ENCODE data around the gene KCTD19.
A peak's percentile ranks its signal among the peaks of the same experiment; 100 is the strongest.
"Not testable (repeated sequence)": the region's sequence is repeated elsewhere in the genome, so short reads cannot be mapped to it uniquely, and the experiment has no call there.

The KCTD19 gene

DNA sequence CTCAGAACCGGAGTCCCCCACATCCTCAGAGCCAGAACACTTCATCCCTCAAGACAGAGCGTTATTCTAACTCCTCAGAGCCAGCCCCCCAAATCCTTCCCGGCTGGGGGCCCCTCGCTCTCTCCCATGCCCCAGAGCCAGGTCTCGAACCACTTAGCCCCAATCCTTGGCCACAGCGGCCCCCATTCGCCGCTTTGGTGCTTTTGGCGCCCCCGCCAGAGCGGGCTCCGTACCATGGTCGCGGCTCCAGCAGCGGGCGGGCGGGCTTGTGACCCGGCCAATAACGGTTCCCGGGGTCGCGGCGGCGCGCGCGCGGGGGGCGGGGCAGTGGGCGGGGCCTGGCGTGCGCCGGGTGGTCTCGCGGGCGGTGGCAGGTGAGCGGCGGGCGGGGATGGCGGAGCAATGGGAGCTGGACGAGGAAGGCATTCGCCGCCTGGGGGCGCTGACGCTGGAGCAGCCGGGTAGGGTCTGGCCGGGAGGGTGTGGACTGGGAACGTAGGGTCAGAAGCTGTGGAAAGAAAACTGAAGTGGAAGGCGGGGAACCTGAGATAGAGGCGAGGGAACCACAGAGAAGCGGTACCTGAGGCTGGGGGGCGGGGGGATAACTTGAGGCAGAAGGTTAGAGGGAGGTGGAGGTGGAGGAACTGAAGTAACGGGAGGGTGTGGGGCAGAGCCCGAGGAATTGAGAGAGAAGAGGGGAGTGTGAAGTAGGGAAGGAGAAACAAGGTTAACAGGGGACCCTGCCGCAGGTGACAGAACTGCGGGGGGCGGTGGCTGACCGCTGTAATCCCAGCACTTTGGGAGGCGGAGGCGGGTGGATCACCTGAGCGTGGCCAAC, at the start of gene KCTD19, which contains the start of gene LRRC36:
KCTD19 (minus strand) TSS at position 270 of the 838 bp plus-strand sequence; CDS start at position 236, 34 bp downstream.
LRRC36 (plus strand) TSS at position 344 of the 838 bp plus-strand sequence; CDS start at position 392, 48 bp downstream.
- Histone ChIP-seq H3K27ac (ENCODE audit: low read depth, low read length) (no peak within 1 kb of the TSS), H3K4me3 (ENCODE audit: low read depth in 1 of 2, low read length in 2 of 2) (peak within 1 kb of the TSS; percentile 61 to 67)

DNA sequence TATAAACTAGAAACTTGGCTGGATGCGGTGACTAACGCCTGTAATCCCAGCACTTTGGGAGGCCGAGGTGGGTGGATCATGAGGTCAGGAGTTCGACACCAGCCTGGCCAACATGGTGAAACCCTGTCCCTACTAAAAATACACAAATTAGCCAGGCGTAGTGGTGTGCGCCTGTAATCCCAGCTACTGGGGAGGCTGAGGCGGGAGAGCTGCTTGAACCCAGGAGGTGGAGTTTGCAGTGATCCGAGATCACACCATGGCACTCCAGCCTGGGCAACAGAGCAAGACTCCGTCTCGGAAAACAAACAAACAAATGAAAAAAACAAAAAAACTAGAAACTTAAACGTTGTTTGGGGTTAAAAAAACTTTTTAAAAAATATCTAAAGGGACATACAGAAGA, 49.5 kb upstream of the KCTD19 start:
- H3K27me3 ChIP-seq (ENCODE audit: control insufficient read depth in 1 of 2, insufficient read depth in 2 of 2, low read length in 2 of 2); H3K4me1 ChIP-seq (ENCODE audit: control insufficient read depth in 1 of 2, insufficient read depth in 2 of 2, low read length in 2 of 2); H3K9me3 ChIP-seq (ENCODE audit: control insufficient read depth in 1 of 2, low read length in 2 of 2); H3K4me3 ChIP-seq (ENCODE audit: low read depth in 1 of 2, low read length in 2 of 2); H3K27ac ChIP-seq (ENCODE audit: low read depth, low read length); H3K9ac ChIP-seq (ENCODE audit: low read depth in 1 of 2, low read length in 2 of 2); H3K36me3 ChIP-seq (ENCODE audit: control insufficient read depth in 1 of 2, insufficient read depth in 2 of 2, low read length in 2 of 2): not testable (repeated sequence)

More for the DNA sequence above, at the start of gene KCTD19, which contains the start of gene LRRC36:
- Histone ChIP-seq H3K27me3 (ENCODE audit: control insufficient read depth in 1 of 2, insufficient read depth in 2 of 2, low read length in 2 of 2) (peaks cover 3 to 8% of the 10 kb centered on the region in 2 donors), H3K4me1 (ENCODE audit: control insufficient read depth in 1 of 2, insufficient read depth in 2 of 2, low read length in 2 of 2) (peaks cover 5 to 7% of the 10 kb centered on the region in 2 donors), H3K36me3 (ENCODE audit: control insufficient read depth in 1 of 2, insufficient read depth in 2 of 2, low read length in 2 of 2) (no peaks in the 10 kb centered on the region), H3K9me3 (ENCODE audit: control insufficient read depth in 1 of 2, low read length in 2 of 2) (no peaks in the 10 kb centered on the region), H3K9ac (ENCODE audit: low read depth in 1 of 2, low read length in 2 of 2) (peak within 1 kb of the TSS; percentile 12 to 59)

DNA sequence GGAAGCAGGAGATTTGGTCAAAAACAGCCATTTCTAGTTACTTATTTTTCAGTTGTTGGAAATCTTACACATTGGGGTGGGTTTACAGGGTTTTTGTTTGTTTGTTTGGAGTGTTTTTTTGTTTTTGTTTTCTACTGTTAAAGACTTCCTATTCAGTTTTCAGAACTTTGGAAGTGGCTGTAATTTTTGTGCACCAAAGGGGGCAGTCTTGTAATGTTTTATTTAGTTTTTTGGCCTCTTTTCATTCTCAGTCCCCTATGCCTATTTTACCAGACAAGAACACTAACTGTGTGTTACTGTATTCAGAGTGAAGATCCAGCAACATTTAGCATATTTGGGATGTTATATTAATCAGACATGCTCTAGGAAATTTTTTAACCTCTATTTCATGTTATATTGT, 46.1 kb upstream of the KCTD19 start:
- Histone ChIP-seq H3K9me3 (ENCODE audit: control insufficient read depth in 1 of 2, low read length in 2 of 2) (no peaks in the 10 kb centered on the region), H3K27ac (ENCODE audit: low read depth, low read length) (no peak overlapping the region), H3K4me1 (ENCODE audit: control insufficient read depth in 1 of 2, insufficient read depth in 2 of 2, low read length in 2 of 2) (peaks cover 5 to 9% of the 10 kb centered on the region in 2 donors), H3K9ac (ENCODE audit: low read depth in 1 of 2, low read length in 2 of 2) (no peak overlapping the region), H3K27me3 (ENCODE audit: control insufficient read depth in 1 of 2, insufficient read depth in 2 of 2, low read length in 2 of 2) (peaks cover 0 to 3% of the 10 kb centered on the region in 2 donors), H3K36me3 (ENCODE audit: control insufficient read depth in 1 of 2, insufficient read depth in 2 of 2, low read length in 2 of 2) (no peaks in the 10 kb centered on the region), H3K4me3 (ENCODE audit: low read depth in 1 of 2, low read length in 2 of 2) (no peak overlapping the region)

DNA sequence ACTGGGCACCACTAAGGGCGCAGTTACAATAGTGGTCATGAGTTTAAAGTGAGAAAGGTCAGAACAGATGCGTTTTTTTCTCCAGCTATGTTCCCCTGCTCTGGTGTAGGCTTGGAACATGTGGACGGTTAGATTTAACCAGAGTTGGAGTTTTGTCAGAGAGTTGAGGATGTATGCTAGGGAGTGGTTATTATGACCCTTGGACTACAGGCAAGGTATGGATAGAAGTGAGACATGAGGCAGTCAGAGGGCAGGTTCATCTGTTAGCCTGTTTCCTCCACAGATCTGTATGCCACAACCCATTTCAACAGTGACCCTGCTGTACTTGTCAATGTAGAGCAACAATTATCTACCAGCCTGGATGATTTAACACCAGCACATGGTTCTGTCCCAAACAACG, 44.1 kb upstream of the KCTD19 start:
- no peaks in the 10 kb centered on the region for H3K9me3 ChIP-seq (ENCODE audit: control insufficient read depth in 1 of 2, low read length in 2 of 2)
- H3K4me3 ChIP-seq (ENCODE audit: low read depth in 1 of 2, low read length in 2 of 2) = no peak overlapping the region
- H3K9ac ChIP-seq (ENCODE audit: low read depth in 1 of 2, low read length in 2 of 2) = no peak overlapping the region
- H3K27me3 ChIP-seq (ENCODE audit: control insufficient read depth in 1 of 2, insufficient read depth in 2 of 2, low read length in 2 of 2) = no peaks in the 10 kb centered on the region
- H3K27ac ChIP-seq (ENCODE audit: low read depth, low read length) = no peak overlapping the region
- peaks cover 5 to 9% of the 10 kb centered on the region in 2 donors for H3K4me1 ChIP-seq (ENCODE audit: control insufficient read depth in 1 of 2, insufficient read depth in 2 of 2, low read length in 2 of 2)
- no peaks in the 10 kb centered on the region for H3K36me3 ChIP-seq (ENCODE audit: control insufficient read depth in 1 of 2, insufficient read depth in 2 of 2, low read length in 2 of 2)

DNA sequence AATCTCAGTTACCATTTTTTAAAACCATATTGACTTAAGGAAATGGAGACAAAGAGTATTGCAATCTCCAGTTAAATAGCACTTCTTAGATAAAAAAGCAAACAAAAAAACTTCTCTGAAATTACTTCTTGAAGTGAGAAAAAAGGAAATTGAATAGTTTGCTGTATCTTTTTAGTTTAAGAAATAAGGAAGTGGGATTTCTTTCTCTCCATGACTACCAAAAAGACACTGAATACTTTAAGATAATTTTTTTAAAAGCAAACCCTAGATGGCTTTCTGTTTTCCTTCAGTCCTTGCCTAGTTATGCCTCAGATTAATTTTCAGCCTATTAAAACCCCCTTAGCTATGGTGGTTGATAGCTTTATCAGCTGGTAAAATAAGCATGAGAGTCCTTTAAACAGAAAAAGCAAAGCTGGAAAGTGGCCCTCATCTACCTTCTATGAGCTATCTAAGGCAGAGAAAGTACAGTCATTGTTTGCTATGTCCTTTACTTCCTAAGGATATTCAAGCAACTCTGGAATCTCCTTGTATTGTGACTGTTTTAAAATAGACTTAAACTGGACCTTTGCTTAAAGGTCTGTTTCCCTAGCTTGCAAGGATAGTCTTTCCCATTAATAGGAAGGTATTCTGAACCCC, 38.2 kb upstream of the KCTD19 start:
- Histone ChIP-seq H3K36me3 (ENCODE audit: control insufficient read depth in 1 of 2, insufficient read depth in 2 of 2, low read length in 2 of 2) (no peaks in the 10 kb centered on the region), H3K4me1 (ENCODE audit: control insufficient read depth in 1 of 2, insufficient read depth in 2 of 2, low read length in 2 of 2) (peaks cover 13 to 23% of the 10 kb centered on the region in 2 donors), H3K27ac (ENCODE audit: low read depth, low read length) (no peak overlapping the region), H3K27me3 (ENCODE audit: control insufficient read depth in 1 of 2, insufficient read depth in 2 of 2, low read length in 2 of 2) (no peaks in the 10 kb centered on the region), H3K9me3 (ENCODE audit: control insufficient read depth in 1 of 2, low read length in 2 of 2) (no peaks in the 10 kb centered on the region), H3K9ac (ENCODE audit: low read depth in 1 of 2, low read length in 2 of 2) (peak overlapping the region in 1 of 2 donors; percentile 22), H3K4me3 (ENCODE audit: low read depth in 1 of 2, low read length in 2 of 2) (no peak overlapping the region)

DNA sequence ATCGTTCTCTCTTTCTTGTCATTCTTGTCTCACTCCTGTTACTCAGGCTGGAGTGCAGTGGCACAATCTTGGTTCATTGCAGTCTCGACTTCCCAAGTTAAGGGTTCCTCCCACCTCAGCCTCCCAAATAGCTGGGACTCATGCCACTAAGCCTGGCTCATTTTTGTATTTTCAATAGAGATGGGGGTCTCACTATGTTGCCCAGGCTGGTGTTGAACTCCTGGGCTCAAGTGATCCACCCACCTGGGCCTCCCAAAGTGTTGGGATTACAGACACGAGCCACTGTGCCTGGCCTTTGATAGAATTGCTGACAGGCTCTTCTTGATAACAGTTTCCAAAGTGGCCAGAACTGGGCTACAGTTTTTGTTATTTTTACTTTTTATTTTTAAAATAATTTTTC, 34.5 kb upstream of the KCTD19 start:
- no peaks in the 10 kb centered on the region for H3K27me3 ChIP-seq (ENCODE audit: control insufficient read depth in 1 of 2, insufficient read depth in 2 of 2, low read length in 2 of 2)
- H3K27ac ChIP-seq (ENCODE audit: low read depth, low read length) = no peak overlapping the region
- H3K9ac ChIP-seq (ENCODE audit: low read depth in 1 of 2, low read length in 2 of 2) = no peak overlapping the region
- peaks cover 13 to 27% of the 10 kb centered on the region in 2 donors for H3K4me1 ChIP-seq (ENCODE audit: control insufficient read depth in 1 of 2, insufficient read depth in 2 of 2, low read length in 2 of 2)
- no peaks in the 10 kb centered on the region for H3K36me3 ChIP-seq (ENCODE audit: control insufficient read depth in 1 of 2, insufficient read depth in 2 of 2, low read length in 2 of 2)
- no peaks in the 10 kb centered on the region for H3K9me3 ChIP-seq (ENCODE audit: control insufficient read depth in 1 of 2, low read length in 2 of 2)
- H3K4me3 ChIP-seq (ENCODE audit: low read depth in 1 of 2, low read length in 2 of 2) = no peak overlapping the region

DNA sequence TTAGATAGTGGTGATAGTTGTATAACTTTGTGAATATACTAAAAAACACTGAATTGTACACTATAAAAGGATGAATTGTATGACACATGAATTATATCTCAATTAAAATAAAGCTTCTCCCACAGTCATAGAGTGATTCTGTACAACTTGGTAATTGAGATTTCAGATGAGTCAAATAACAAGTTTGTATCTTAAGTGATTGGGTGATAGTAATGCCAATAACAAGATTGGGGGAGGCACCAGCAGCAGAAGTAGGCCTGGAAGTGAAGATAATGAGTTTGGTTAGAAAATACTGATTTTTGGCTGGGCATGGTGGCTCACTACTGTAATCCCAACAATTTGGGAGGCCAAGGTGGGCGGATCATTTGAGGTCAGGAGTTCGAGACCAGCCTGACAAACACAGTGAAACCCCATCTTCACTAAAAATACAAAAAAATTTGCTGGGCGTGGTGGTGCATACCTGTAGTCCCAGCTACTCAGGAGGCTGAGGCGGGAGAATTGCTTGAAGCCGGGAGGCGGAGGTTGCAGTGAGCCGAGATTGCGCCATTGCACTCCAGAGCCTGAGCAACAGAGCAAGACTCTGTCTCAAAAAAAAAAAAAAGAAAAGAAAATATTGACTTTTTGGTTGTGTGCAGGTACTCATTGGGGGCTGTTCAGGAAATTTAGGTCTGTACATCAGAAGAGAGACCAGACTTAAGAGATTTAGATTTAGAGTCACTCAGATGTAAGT, 33.2 kb upstream of the KCTD19 start:
- H3K27ac ChIP-seq (ENCODE audit: low read depth, low read length); H3K9me3 ChIP-seq (ENCODE audit: control insufficient read depth in 1 of 2, low read length in 2 of 2); H3K9ac ChIP-seq (ENCODE audit: low read depth in 1 of 2, low read length in 2 of 2); H3K4me3 ChIP-seq (ENCODE audit: low read depth in 1 of 2, low read length in 2 of 2); H3K27me3 ChIP-seq (ENCODE audit: control insufficient read depth in 1 of 2, insufficient read depth in 2 of 2, low read length in 2 of 2); H3K36me3 ChIP-seq (ENCODE audit: control insufficient read depth in 1 of 2, insufficient read depth in 2 of 2, low read length in 2 of 2): not testable (repeated sequence)
- H3K4me1 ChIP-seq (ENCODE audit: control insufficient read depth in 1 of 2, insufficient read depth in 2 of 2, low read length in 2 of 2) = peaks cover 9 to 21% of the 10 kb centered on the region in 2 donors

DNA sequence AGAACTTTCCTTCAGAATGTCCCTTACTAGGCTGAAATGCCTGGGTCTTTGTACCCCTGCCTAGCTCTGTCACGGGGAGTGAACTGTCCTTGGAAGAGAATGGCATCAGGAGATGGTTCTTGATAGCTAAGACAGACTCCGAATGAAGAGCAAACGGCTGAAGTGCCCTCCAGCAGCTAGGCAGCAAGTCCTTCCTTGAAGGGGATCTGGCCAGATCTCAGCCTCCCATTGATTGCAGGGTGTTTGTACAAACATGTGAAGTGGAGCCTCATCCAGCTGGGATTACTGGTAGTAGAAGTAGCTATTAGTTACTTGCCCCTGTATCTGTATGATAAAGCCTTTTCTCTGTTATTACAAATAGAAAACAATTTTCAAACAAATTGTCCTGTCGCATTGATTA, 31.0 kb upstream of the KCTD19 start:
- H3K4me3 ChIP-seq (ENCODE audit: low read depth in 1 of 2, low read length in 2 of 2) = no peak overlapping the region
- no peaks in the 10 kb centered on the region for H3K36me3 ChIP-seq (ENCODE audit: control insufficient read depth in 1 of 2, insufficient read depth in 2 of 2, low read length in 2 of 2)
- H3K9ac ChIP-seq (ENCODE audit: low read depth in 1 of 2, low read length in 2 of 2) = no peak overlapping the region
- H3K27ac ChIP-seq (ENCODE audit: low read depth, low read length) = no peak overlapping the region
- H3K9me3 ChIP-seq (ENCODE audit: control insufficient read depth in 1 of 2, low read length in 2 of 2) = no peaks in the 10 kb centered on the region
- no peaks in the 10 kb centered on the region for H3K27me3 ChIP-seq (ENCODE audit: control insufficient read depth in 1 of 2, insufficient read depth in 2 of 2, low read length in 2 of 2)
- peaks cover 0 to 4% of the 10 kb centered on the region in 2 donors for H3K4me1 ChIP-seq (ENCODE audit: control insufficient read depth in 1 of 2, insufficient read depth in 2 of 2, low read length in 2 of 2)

DNA sequence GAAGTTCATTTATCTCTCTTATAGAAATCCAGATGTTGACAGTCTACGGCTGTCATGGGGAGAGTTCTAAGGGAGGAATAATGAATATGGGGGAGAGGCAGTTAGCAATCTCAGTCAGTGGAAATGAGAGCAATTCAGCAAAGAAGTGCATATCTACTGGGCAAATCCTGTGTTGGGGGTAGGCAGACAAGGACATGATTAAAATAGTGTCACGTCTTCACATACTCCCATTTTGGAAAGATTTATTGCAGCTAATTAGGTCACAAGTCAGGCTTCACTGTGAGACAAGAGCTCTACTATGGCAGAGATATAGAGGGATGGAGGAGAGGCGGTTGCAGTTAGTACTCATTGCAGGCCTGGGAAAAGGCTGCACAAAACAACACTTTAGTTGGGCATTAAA, 29.9 kb upstream of the KCTD19 start:
- Histone ChIP-seq H3K27ac (ENCODE audit: low read depth, low read length) (no peak overlapping the region), H3K9me3 (ENCODE audit: control insufficient read depth in 1 of 2, low read length in 2 of 2) (no peaks in the 10 kb centered on the region), H3K27me3 (ENCODE audit: control insufficient read depth in 1 of 2, insufficient read depth in 2 of 2, low read length in 2 of 2) (no peaks in the 10 kb centered on the region), H3K36me3 (ENCODE audit: control insufficient read depth in 1 of 2, insufficient read depth in 2 of 2, low read length in 2 of 2) (no peaks in the 10 kb centered on the region), H3K9ac (ENCODE audit: low read depth in 1 of 2, low read length in 2 of 2) (no peak overlapping the region), H3K4me3 (ENCODE audit: low read depth in 1 of 2, low read length in 2 of 2) (no peak overlapping the region), H3K4me1 (ENCODE audit: control insufficient read depth in 1 of 2, insufficient read depth in 2 of 2, low read length in 2 of 2) (peaks cover 0 to 4% of the 10 kb centered on the region in 2 donors)

DNA sequence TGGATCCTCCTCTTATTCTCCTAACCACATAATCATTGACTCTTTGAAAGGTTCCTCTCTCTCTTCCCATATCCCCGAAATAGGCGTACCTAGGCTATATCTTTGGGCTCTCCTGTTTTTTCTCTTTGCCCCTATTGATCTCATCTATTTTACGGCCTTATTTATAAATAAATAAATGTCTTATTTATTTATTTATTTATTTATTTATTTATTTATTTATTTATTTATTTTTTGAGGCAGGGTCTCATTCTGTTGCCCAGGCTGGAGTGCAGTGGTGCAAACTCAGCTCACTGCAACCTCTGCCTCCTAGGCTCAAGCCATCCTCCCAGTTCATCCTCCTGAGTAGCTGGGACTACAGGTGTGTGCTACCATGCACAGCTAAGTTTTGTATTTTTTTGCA, 25.9 kb upstream of the KCTD19 start:
- not testable (repeated sequence) for H3K27ac ChIP-seq (ENCODE audit: low read depth, low read length); H3K27me3 ChIP-seq (ENCODE audit: control insufficient read depth in 1 of 2, insufficient read depth in 2 of 2, low read length in 2 of 2); H3K4me3 ChIP-seq (ENCODE audit: low read depth in 1 of 2, low read length in 2 of 2); H3K36me3 ChIP-seq (ENCODE audit: control insufficient read depth in 1 of 2, insufficient read depth in 2 of 2, low read length in 2 of 2); H3K4me1 ChIP-seq (ENCODE audit: control insufficient read depth in 1 of 2, insufficient read depth in 2 of 2, low read length in 2 of 2); H3K9ac ChIP-seq (ENCODE audit: low read depth in 1 of 2, low read length in 2 of 2); H3K9me3 ChIP-seq (ENCODE audit: control insufficient read depth in 1 of 2, low read length in 2 of 2)
